22Rv1 (cell line): ENCODE data around the gene STARD7.

ENCODE experiments used
- CTCF ChIP-seq: fragments of 450-650 bp; IDR thresholded peaks from 2 replicates; pipeline ENCODE4 v1.5.1; 2017; ENCODE audit warnings: mild to moderate bottlenecking
- ZFX ChIP-seq: fragments of 450-650 bp; IDR thresholded peaks from 2 replicates; pipeline ENCODE4 v1.6.1; 2017; ENCODE audit warnings: antibody characterized with exemption, borderline replicate concordance

- no peak for TF ChIP-seq CTCF
- no peak for TF ChIP-seq ZFX
These were observed 28.3 kb upstream of the STARD7 start for GRCh38 chr2:96236882-96237281.
